NAMALWA (cell line): ENCODE data around the gene PLA2G4A.
"Not testable (repeated sequence)": the region's sequence is repeated elsewhere in the genome, so short reads cannot be mapped to it uniquely, and the experiment has no call there.

ENCODE experiments used
- DNase-seq: peaks from one replicate; pipeline ENCODE4 v3.0.0-alpha.2; 2015; ENCODE audit warnings: low spot score

PLA2G4A gene

GRCh38 chr1:186922814-186923213 lies 94.1 kb downstream of the PLA2G4A start:
- DNase-seq: not testable (repeated sequence)

GRCh38 chr1:186923486-186923885 lies 94.7 kb downstream of the PLA2G4A start:
- no peak for DNase-seq

GRCh38 chr1:186925881-186926669 lies 97.3 kb downstream of the PLA2G4A start:
- DNase-seq: no peak

- DNase-seq: no peak
Measured at GRCh38 chr1:186927884-186928283, 99.1 kb downstream of the PLA2G4A start.

- no peak for DNase-seq
Measured at GRCh38 chr1:186930238-186930637, 101.5 kb downstream of the PLA2G4A start.

- no peak for DNase-seq
Measured at GRCh38 chr1:186937016-186937670, 108.4 kb downstream of the PLA2G4A start.

GRCh38 chr1:186943891-186944686 lies 115.3 kb downstream of the PLA2G4A start:
- no peak for DNase-seq

GRCh38 chr1:186945146-186945545 lies 116.4 kb downstream of the PLA2G4A start:
- DNase-seq: no peak

GRCh38 chr1:186948535-186948934 lies 119.8 kb downstream of the PLA2G4A start:
- DNase-seq: no peak

GRCh38 chr1:186949173-186949572 lies 120.4 kb downstream of the PLA2G4A start:
- DNase-seq: no peak

- no peak for DNase-seq
Measured at GRCh38 chr1:186950547-186950946, 121.8 kb downstream of the PLA2G4A start.

GRCh38 chr1:186953876-186954275 lies 125.1 kb downstream of the PLA2G4A start:
- DNase-seq: no peak

- DNase-seq: no peak
Measured at GRCh38 chr1:186957314-186957713, 128.6 kb downstream of the PLA2G4A start.

GRCh38 chr1:186958520-186958919 lies 129.8 kb downstream of the PLA2G4A start:
- no peak for DNase-seq

- DNase-seq: no peak
Measured at GRCh38 chr1:186960861-186961260, 132.1 kb downstream of the PLA2G4A start.

GRCh38 chr1:186965847-186966246 lies 137.1 kb downstream of the PLA2G4A start:
- DNase-seq: no peak

GRCh38 chr1:186966456-186966855 lies 137.7 kb downstream of the PLA2G4A start:
- no peak for DNase-seq

- no peak for DNase-seq
Measured at GRCh38 chr1:186967656-186968394, 139.1 kb downstream of the PLA2G4A start.

- DNase-seq: no peak
Measured at GRCh38 chr1:186974774-186975181, 146.0 kb downstream of the PLA2G4A start.

- DNase-seq: no peak
Measured at GRCh38 chr1:186975220-186975619, 146.5 kb downstream of the PLA2G4A start.

GRCh38 chr1:186976700-186977099 lies 148.0 kb downstream of the PLA2G4A start:
- DNase-seq: no peak
